ENCODE data around the gene KIAA0930.

Gene KIAA0930

DNA sequence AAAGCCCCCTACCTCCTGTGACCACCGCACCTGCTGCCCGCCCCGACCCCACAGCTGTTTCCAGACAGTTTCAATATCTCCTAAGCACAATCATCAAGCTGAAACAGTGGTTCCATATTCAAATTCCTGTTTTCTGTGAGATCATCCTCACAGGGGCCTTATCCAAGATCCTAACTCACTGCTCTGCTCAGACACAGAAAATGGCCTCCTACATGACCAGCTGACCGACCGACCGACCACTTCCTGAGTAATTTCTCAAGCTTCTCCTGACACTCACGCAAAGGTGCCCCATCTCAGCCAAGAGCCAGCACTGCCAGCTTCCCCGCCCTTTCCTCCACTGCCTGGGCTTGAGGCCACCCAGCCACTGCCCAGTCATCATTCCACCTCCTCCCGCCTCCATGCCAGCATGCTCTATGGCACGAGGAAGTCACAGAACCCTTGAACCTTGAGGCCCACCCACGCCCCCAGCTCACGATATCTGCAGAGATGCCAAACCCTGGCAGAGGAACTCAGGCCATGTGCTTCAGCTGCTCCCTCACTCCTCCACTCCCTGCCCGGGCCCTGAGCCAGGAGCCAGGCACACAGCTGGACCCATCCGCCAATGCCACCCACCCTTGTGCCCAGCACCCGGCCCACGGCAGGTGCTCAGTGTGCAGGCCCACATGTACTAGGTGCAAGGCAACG, 14.0 kb downstream of the KIAA0930 start:
- no peak for DNase-seq (ENCODE audit: low read depth)
- TF ChIP-seq, protein P1, sequence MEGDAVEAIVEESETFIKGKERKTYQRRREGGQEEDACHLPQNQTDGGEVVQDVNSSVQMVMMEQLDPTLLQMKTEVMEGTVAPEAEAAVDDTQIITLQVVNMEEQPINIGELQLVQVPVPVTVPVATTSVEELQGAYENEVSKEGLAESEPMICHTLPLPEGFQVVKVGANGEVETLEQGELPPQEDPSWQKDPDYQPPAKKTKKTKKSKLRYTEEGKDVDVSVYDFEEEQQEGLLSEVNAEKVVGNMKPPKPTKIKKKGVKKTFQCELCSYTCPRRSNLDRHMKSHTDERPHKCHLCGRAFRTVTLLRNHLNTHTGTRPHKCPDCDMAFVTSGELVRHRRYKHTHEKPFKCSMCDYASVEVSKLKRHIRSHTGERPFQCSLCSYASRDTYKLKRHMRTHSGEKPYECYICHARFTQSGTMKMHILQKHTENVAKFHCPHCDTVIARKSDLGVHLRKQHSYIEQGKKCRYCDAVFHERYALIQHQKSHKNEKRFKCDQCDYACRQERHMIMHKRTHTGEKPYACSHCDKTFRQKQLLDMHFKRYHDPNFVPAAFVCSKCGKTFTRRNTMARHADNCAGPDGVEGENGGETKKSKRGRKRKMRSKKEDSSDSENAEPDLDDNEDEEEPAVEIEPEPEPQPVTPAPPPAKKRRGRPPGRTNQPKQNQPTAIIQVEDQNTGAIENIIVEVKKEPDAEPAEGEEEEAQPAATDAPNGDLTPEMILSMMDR (conservative IDR thresholded peaks at IDR 0.05; ENCODE audit: low read depth, low read length), result no peak
- H3K4me3 ChIP-seq (ENCODE audit: low read depth, low read length), result no peak overlapping the region

DNA sequence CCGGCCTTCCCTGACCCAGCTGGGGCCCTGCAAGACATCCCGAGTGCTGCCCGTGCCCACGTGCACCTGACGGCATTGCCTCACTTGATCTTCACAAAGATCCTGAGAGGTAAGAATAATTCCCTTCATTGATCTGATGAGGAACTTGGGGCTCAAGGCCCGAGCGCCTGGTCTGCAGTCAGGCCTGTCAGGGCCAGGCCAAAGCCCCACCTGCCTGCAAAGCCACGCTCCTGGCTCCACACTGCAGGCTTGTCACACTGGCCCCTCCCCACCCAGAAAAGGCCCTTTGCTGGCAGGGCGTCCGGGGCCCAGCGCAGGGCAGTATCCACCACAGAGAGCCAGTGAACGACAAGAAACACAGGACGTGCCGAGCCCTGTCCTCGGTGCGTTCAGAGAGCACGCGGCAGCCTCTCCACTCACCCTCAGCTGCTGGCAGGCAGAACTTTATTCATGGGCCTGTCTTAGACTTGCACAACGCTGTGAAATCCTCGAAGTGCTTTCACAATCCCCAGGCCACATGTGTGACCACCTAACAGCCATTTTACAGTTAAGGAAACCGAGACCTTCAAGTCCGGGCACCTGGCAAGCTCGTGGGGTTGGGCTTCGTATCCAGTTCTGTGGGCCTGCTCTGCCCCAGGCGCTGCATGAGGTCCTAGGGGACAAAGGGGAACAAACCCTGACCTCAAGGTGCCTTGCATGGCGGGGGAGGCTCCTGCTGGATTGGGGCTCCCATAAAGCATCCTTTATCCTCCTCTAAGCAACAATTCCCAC, 14.8 kb downstream of the KIAA0930 start:
- TF ChIP-seq, protein P1 (conservative IDR thresholded peaks at IDR 0.05; ENCODE audit: low read depth, low read length), result no peak
- peak; percentile 48 for DNase-seq (ENCODE audit: low read depth)

DNA sequence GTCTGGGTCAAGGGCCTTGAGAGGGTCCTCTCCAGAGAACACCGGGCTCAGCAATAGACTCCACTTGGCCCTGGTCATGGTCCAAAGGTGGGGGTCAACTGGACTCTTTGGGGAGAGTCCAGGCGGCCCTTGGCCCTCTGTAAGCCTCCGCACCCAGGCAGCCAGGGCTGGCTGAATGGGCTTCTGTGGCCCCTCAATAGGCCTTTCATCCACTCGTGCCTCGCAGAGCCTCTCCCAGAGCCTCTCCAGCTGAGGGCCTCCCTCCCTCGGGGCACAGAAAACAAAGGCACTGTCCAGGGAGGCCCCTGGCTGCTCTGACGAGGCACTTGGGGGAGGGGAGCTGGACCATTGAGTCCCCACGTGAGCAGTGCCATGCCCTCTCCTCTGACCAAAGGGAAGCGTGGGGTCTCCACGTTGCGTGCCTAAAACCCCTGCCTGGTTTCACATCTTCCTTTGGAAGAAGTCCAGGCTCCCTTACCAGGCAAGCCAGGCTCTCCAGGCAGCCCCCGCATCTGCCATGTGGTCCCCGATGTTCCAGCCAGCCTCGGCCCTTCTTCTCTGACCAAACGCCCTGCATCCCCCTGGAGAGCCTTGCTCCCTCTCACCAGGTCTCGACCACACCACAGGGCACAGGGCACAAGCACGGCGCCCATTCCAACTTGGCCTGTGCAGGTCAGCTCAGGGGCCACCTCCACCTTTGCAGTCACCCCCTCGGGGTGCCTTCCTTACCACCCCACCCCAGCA, 15.5 kb downstream of the KIAA0930 start:
- H3K4me3 ChIP-seq (ENCODE audit: low read depth, low read length), result no peak overlapping the region
- no peak for DNase-seq (ENCODE audit: low read depth)
- TF ChIP-seq, protein P1 (conservative IDR thresholded peaks at IDR 0.05; ENCODE audit: low read depth, low read length), result no peak

More for the DNA sequence above, 14.8 kb downstream of the KIAA0930 start:
- H3K4me3 ChIP-seq (ENCODE audit: low read depth, low read length), result no peak overlapping the region

DNA sequence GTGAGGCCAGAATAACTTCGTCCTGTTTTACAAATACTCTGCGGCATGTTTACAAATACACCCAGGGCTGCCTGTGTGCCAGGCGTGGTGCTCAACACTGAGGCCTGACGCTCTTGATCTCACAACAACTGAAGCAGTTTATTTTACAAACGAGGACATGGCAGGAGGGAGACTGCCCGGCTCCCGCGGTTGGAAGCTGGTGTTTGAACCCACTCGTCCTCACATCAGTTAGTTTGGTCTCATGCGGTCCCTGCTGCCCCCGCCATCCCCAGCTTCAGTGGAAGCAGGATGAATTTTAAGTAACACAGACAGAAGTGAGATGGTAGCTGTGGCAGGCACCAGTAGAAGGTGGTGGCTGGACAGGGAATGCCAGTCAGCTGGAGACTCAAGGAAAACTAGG, 16.4 kb downstream of the KIAA0930 start:
- H3K4me3 ChIP-seq (ENCODE audit: low read depth, low read length), result no peak overlapping the region
- no peak for DNase-seq (ENCODE audit: low read depth)
- TF ChIP-seq, protein P1 (conservative IDR thresholded peaks at IDR 0.05; ENCODE audit: low read depth, low read length), result no peak

DNA sequence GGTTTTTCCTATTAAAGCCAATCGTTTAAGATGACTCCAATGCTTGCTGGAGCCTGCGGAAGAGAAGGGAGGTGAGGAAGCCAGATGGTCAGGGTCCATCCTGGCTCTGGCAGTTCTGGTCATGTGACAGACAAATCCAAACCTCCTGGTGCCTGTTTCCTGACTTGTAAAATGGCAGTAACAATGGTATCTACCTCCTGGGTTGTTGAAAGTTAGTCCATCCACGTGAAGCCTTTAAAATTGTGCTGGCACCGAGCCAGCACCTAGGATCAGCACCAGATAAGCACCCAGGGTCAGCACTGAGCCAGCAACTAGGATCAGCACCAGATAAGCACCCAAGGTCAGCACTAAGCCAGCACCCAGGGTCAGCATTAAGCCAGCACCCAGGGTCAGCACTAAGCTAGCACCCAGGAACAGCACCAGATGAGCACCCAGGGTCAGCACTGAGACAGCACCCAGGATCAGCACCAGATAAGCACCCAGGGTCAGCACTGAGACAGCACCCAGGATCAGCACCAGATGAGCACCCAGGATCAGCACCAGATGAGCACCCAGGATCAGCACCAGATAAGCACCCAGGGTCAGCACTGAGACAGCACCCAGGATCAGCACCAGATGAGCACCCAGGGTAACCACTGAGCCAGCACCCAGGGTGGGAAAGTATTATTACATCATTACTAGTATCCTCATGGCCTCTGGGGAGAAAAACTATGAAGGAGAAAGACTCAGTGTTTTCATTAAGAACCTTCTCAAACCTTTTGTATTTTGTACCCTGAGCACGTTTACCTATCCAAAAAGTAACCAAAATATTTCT, 17.2 kb downstream of the KIAA0930 start:
- DNase-seq (ENCODE audit: low read depth), result no peak
- no peak overlapping the region for H3K4me3 ChIP-seq (ENCODE audit: low read depth, low read length)

DNA sequence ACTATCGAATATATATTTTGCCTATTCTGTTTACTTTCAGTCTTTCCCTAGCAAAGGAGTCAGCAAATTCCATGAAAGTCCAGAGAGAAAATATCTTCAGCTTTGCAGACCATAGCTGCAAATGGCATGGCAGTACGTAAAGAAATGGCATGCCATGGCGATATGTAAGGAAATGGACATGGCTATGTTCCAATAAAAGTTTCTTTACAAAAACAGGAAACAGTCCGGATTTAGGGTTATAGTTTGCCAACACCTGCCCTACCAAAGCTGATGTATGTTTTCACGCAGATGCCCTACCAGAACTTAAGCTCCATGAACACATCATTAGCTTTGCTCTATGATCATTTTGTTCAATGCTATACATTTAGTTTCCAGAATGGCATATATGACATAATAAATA, 19.5 kb downstream of the KIAA0930 start:
- TF ChIP-seq, protein P1 (conservative IDR thresholded peaks at IDR 0.05; ENCODE audit: low read depth, low read length), result no peak
- DNase-seq (ENCODE audit: low read depth), result no peak
- no peak overlapping the region for H3K4me3 ChIP-seq (ENCODE audit: low read depth, low read length)

More for the DNA sequence above, 17.2 kb downstream of the KIAA0930 start:
- TF ChIP-seq, protein P1 (conservative IDR thresholded peaks at IDR 0.05; ENCODE audit: low read depth, low read length), result no peak

Measured in choroid plexus epithelial cell (primary cell).